GM12878 (cell line): ENCODE measurements around the gene EFHD1. TPM values are rescaled to one million over a fixed set of nuclear protein-coding genes. Genes with fewer than 3 reads are reported as not detected.

Experiments used
- ATAC-seq: fragments of 200-7000 bp; cut with Tn5 transposase; 3 replicates; pipeline ENCODE4 v1.9.1; 2020; ENCODE audit warnings: mild to moderate bottlenecking, moderate library complexity
- BruUV-seq: library from RNA; stranded (reverse); fragments of 400-500 nt; replicated peaks from 2 replicates; lab custom pipeline; 2021; lab: Mats Ljungman, UMichigan
- CTCF ChIA-PET: fragments of 300-600 bp; sonication (Branson Sonifier 250); formaldehyde crosslinking; extraction: SDS; loops from one replicate; lab custom pipeline; 2021; ENCODE audit warnings: inconsistent platforms; lab: Yijun Ruan, JAX
- POLR2A ChIA-PET: fragments of 350-600 bp; formaldehyde crosslinking; extraction: SDS; loops from one replicate; lab custom pipeline; 2021; ENCODE audit warnings: inconsistent platforms; lab: Charles Lee
- RAD21 ChIA-PET: fragments of 300-600 bp; sonication (Branson Sonifier 250); formaldehyde crosslinking; loops from one replicate; lab custom pipeline; 2023; ENCODE audit warnings: antibody characterized with exemption; ENCODE audit not compliant: unreplicated experiment; lab: Charles Lee
- SMC1A ChIA-PET: fragments of 300-600 bp; sonication (Branson Sonifier 250); formaldehyde crosslinking; loops from one replicate; lab custom pipeline; 2023; ENCODE audit not compliant: unreplicated experiment, uncharacterized antibody; lab: Charles Lee
- DNase-seq: peaks from one replicate; pipeline ENCODE4 v3.0.0-alpha.2; 2011; ENCODE audit warnings: low read depth, low spot score
- FAIRE-seq: peaks from 3 replicates; lab custom pipeline; 2011; peaks lifted over from hg19 to GRCh38; lab: Jason Lieb, UNC
- H2AFZ ChIP-seq: 2 replicates; pipeline ENCODE4 v1.6.0; 2011; ENCODE audit warnings: low read depth, low read length, control low read depth; ENCODE audit not compliant: control insufficient read depth
- H3K27ac ChIP-seq: 2 replicates; pipeline ENCODE4 v1.5.1; 2011; ENCODE audit warnings: control low read depth; ENCODE audit not compliant: control insufficient read depth, insufficient read depth
- H3K27me3 ChIP-seq, 2 experiments: replicated peaks in 1 of 2; 2 replicates each; pipeline versions ENCODE4 v1.6.0 to v1.6.1; 2011; ENCODE audit warnings: low read length in 1 of 2; ENCODE audit not compliant: control insufficient read depth in 2 of 2, insufficient read depth in 2 of 2
- H3K36me3 ChIP-seq, 2 experiments: 2 replicates each; pipeline ENCODE4 v1.5.1; 2011; ENCODE audit warnings: low read length in 1 of 2; ENCODE audit not compliant: control insufficient read depth in 2 of 2, insufficient read depth in 2 of 2
- H3K4me1 ChIP-seq: 2 replicates; pipeline ENCODE4 v1.6.1; 2011; ENCODE audit warnings: mild to moderate bottlenecking, low read length, moderate library complexity, mixed read lengths; ENCODE audit not compliant: control insufficient read depth, insufficient read depth
- H3K4me2 ChIP-seq: 2 replicates; pipeline ENCODE4 v1.6.0; 2011; ENCODE audit warnings: control low read depth; ENCODE audit not compliant: control insufficient read depth, insufficient read depth
- H3K4me3 ChIP-seq: fragments of 200-600 bp; sonication (generic); 2 replicates; pipeline ENCODE4 v1.5.1; 2016
- H3K79me2 ChIP-seq: 2 replicates; pipeline ENCODE4 v1.6.0; 2011; ENCODE audit warnings: low read length; ENCODE audit not compliant: control insufficient read depth, insufficient read depth
- H3K9ac ChIP-seq: 2 replicates; pipeline ENCODE4 v1.8.0; 2011; ENCODE audit warnings: low read length, control low read depth, mixed read lengths; ENCODE audit not compliant: control insufficient read depth, insufficient read depth
- H3K9me3 ChIP-seq: replicated peaks from 3 replicates; pipeline ENCODE4 v1.5.1; 2011; ENCODE audit warnings: mild to moderate bottlenecking, low read length; ENCODE audit not compliant: control insufficient read depth, insufficient read depth
- H4K20me1 ChIP-seq: 2 replicates; pipeline ENCODE4 v1.6.0; 2011; ENCODE audit not compliant: control insufficient read depth, insufficient read depth
- CUX1 ChIP-seq: IDR thresholded peaks from 2 replicates; pipeline ENCODE4 v1.6.1; 2012; ENCODE audit warnings: improper control_type of control experiment, low read depth, low read length; ENCODE audit not compliant: insufficient replicate concordance
- FOXM1 ChIP-seq: IDR thresholded peaks from 2 replicates; pipeline ENCODE4 v1.6.1; 2012; ENCODE audit warnings: low read depth, mild to moderate bottlenecking, inconsistent platforms, low read length, moderate library complexity
- IRF4 ChIP-seq: IDR thresholded peaks from 2 replicates; pipeline ENCODE4 v1.6.1; 2011; ENCODE audit warnings: low read depth, low read length
- KLF5 ChIP-seq: fragments of 450-650 bp; IDR thresholded peaks from 2 replicates; pipeline ENCODE4 v1.6.1; 2014; ENCODE audit warnings: mild to moderate bottlenecking; ENCODE audit not compliant: partially characterized antibody
- RAD21 ChIP-seq: IDR thresholded peaks from 2 replicates; pipeline ENCODE4 v1.6.1; 2011; ENCODE audit warnings: mild to moderate bottlenecking, low read depth, low read length, moderate library complexity; ENCODE audit not compliant: insufficient read depth
- RAD51 ChIP-seq: fragments of 450-650 bp; IDR thresholded peaks from 2 replicates; pipeline ENCODE4 v1.6.1; 2016; ENCODE audit warnings: moderate library complexity, mild to moderate bottlenecking, inconsistent platforms
- RFX5 ChIP-seq: IDR thresholded peaks from 2 replicates; pipeline ENCODE4 v1.6.1; 2011; ENCODE audit warnings: low read depth, low read length, improper control_type of control experiment
- SKIL ChIP-seq: fragments of 450-650 bp; IDR thresholded peaks from 2 replicates; pipeline ENCODE4 v1.6.1; 2017; ENCODE audit warnings: mild to moderate bottlenecking, low read depth, inconsistent platforms; ENCODE audit not compliant: poor library complexity, severe bottlenecking
- SMAD5 ChIP-seq: IDR thresholded peaks from 2 replicates; pipeline ENCODE4 v1.6.1; 2016; ENCODE audit warnings: antibody characterized with exemption, low read depth
- STAT3 ChIP-seq: IDR thresholded peaks from 2 replicates; pipeline ENCODE4 v1.6.1; 2011; ENCODE audit warnings: low read depth, low read length, improper control_type of control experiment
- ZBTB4 ChIP-seq: fragments of 450-650 bp; formaldehyde crosslinking; IDR thresholded peaks from 2 replicates; pipeline ENCODE4 v1.4.0; 2022; ENCODE audit warnings: mild to moderate bottlenecking, moderate library complexity
- ZNF622 ChIP-seq: fragments of 450-650 bp; IDR thresholded peaks from 2 replicates; pipeline ENCODE4 v1.6.1; 2017; ENCODE audit warnings: mild to moderate bottlenecking, inconsistent platforms
- WGBS: methylation state at CpG from one replicate; pipeline ENCODE4 v1.1.6; 2016; ENCODE audit warnings: low lambda C conversion rate; ENCODE audit not compliant: insufficient replicate concordance, insufficient coverage; ENCODE audit errors: missing lambda C conversion rate; 5-methylcytosine and 5-hydroxymethylcytosine counted together
- in situ Hi-C: fragments of 300-500 bp; cut with MboI; formaldehyde crosslinking; loops from 9 replicates; pipeline ENCODE4 v1.14.3; 2018; ENCODE audit warnings: mixed read lengths
- intact Hi-C: fragments of 100-400 bp; cut with micrococcal nuclease; formaldehyde crosslinking; loops from one replicate; pipeline ENCODE4 v1.14.2; 2022; ENCODE audit not compliant: unreplicated experiment
- polyA plus RNA-seq, 11 experiments: library from polyadenylated mRNA; depleted of rRNA in 4 of 11; unstranded in 6 of 11; stranded (reverse) in 5 of 11; fragments of >200 nt; fragmentation: Nextera tagmentation in 4 of 11; fragmentation: Illumina TruSeq in 1 of 11; extraction: Ambion mirVana in 4 of 11; extraction: Trizol in 1 of 11; gene quantifications; 1 replicate in 1 of 11; 2 replicates in 10 of 11; pipeline versions ENCODE4 v1.2.1 to v1.2.3, GENCODE V29; 2011 to 2016; ENCODE audit warnings: inconsistent platforms in 2 of 11, missing spikeins in 2 of 11, low read depth in 1 of 11
- total RNA-seq, 4 experiments: library from RNA; depleted of rRNA in 3 of 4; stranded (reverse); fragments of >200 nt in 3 of 4; fragmentation: Illumina TruSeq in 1 of 4; extraction: Trizol in 1 of 4; gene quantifications; 2 replicates each; pipeline versions ENCODE4 v1.2.1 to v1.2.3, GENCODE V29; 2013 to 2021

EFHD1 gene
- total and polyA plus RNA-seq, 10 of the 15 experiments (the other 5 are each of a cell fraction or from before 2014, with no cell fraction given): 0.07 TPM; not detected in 9

GRCh38 chr2:232652505-232652851 is 19.1 kb downstream of the EFHD1 start (continued):
- TF ChIP-seq SKIL (no peak), KLF5 (no peak), SMAD5 (no peak)
- TF ChIP-seq, all 136 proteins: peak for 0

- WGBS: 26% methylated on average over 7 of the region's 7 CpGs
- ChIA-PET SMC1A (no interaction called here), RAD21 (no interaction called here), CTCF (no interaction called here), POLR2A (no interaction called here)
- Histone ChIP-seq H3K9me3 (no peaks in the 10 kb centered on the region), H3K79me2 (no peaks in the 10 kb centered on the region), H3K27me3 (no peaks in the 10 kb centered on the region), H2AFZ (no peak overlapping the region), H3K36me3 (no peaks in the 10 kb centered on the region), H3K4me2 (no peak overlapping the region), H3K4me1 (no peaks in the 10 kb centered on the region), H3K27ac (no peak overlapping the region), H3K9ac (no peak overlapping the region), H3K4me3 (no peak overlapping the region), H4K20me1 (no peaks in the 10 kb centered on the region)
- intact Hi-C loops: no loop called here
- ATAC-seq: no peak
- no peak for TF ChIP-seq SMAD5
- TF ChIP-seq RAD51: no peak
- TF ChIP-seq CUX1: no peak
- TF ChIP-seq IRF4: no peak
- no peak for TF ChIP-seq FOXM1
- TF ChIP-seq RFX5: no peak
- TF ChIP-seq ZNF622: no peak
- no peak for TF ChIP-seq RAD21
- no peak for TF ChIP-seq STAT3
- TF ChIP-seq ZBTB4 (CRISPR knock-in tag): no peak
- FAIRE-seq: no peak
- no peak for DNase-seq
- BruUV-seq: no TSS peak
- in situ Hi-C loops: no loop called here
Observed at GRCh38 chr2:232653441-232653840, 20.0 kb downstream of the EFHD1 start.
